HepG2 (cell line): ENCODE data around the gene TNFSF11. TPM values are rescaled to one million over a fixed set of nuclear protein-coding genes. Genes with fewer than 3 reads are reported as not detected.

Experiments
- ATAC-seq: fragments of 200-7000 bp; cut with Tn5 transposase; 3 replicates; pipeline ENCODE4 v1.9.1; 2020; ENCODE audit warnings: mild to moderate bottlenecking, moderate library complexity
- BruUV-seq: library from RNA; stranded (reverse); fragments of 400-500 nt; replicated peaks from 2 replicates; lab custom pipeline; 2021; lab: Mats Ljungman, UMichigan
- CTCF ChIA-PET: fragments of 300-600 bp; formaldehyde crosslinking; extraction: SDS; loops from one replicate; lab custom pipeline; 2021; ENCODE audit warnings: low total read pairs, inconsistent platforms, low intra/inter-chr PET ratio; lab: Yijun Ruan, JAX
- POLR2A ChIA-PET: fragments of 350-600 bp; sonication (Branson Sonifier 250); formaldehyde crosslinking; loops from one replicate; lab custom pipeline; 2020; ENCODE audit warnings: antibody characterized with exemption, inconsistent platforms; lab: Yijun Ruan, JAX
- DNase-seq: peaks from one replicate; pipeline ENCODE4 v3.0.0-alpha.2; 2015; ENCODE audit warnings: low spot score
- FAIRE-seq: peaks from 3 replicates; lab custom pipeline; 2011; peaks lifted over from hg19 to GRCh38; lab: Jason Lieb, UNC
- H2AFZ ChIP-seq: one replicate; pipeline ENCODE4 v1.6.1; 2011; ENCODE audit warnings: low read length, inconsistent platforms
- H3K27ac ChIP-seq: fragments of 300-600 bp; 3 replicates; pipeline ENCODE4 v1.8.0; 2011; ENCODE audit warnings: mixed run types, mild to moderate bottlenecking, mixed read lengths, low read length, inconsistent platforms; ENCODE audit not compliant: insufficient read depth; ENCODE audit errors: extremely low read length
- H3K27me3 ChIP-seq, 2 experiments: fragments of 200-600 bp in 1 of 2; 2 replicates in 1 of 2; 3 replicates in 1 of 2; pipeline versions ENCODE4 v1.6.0 to v1.8.0; 2011; ENCODE audit warnings: low read length in 2 of 2, mild to moderate bottlenecking in 2 of 2, moderate library complexity in 2 of 2, inconsistent platforms in 1 of 2; ENCODE audit not compliant: insufficient read depth in 2 of 2, control insufficient read depth in 1 of 2
- H3K36me3 ChIP-seq, 2 experiments: fragments of 200-600 bp in 1 of 2; replicated peaks in 1 of 2; 2 replicates in 1 of 2; 3 replicates in 1 of 2; pipeline versions ENCODE4 v1.5.1 to v1.8.0; 2011; ENCODE audit warnings: low read length in 2 of 2, inconsistent platforms in 1 of 2; ENCODE audit not compliant: insufficient read depth in 2 of 2, control insufficient read depth in 1 of 2
- H3K4me1 ChIP-seq: 2 replicates; pipeline ENCODE4 v1.5.1; 2012; ENCODE audit warnings: low read length, inconsistent platforms; ENCODE audit not compliant: insufficient read depth
- H3K4me2 ChIP-seq: 2 replicates; pipeline ENCODE4 v1.6.0; 2011; ENCODE audit warnings: low read depth, low read length, inconsistent platforms
- H3K4me3 ChIP-seq, 3 experiments: fragments of 200-600 bp in 1 of 3; sonication (generic), shearing (Covaris generic) in 1 of 3; replicated peaks in 1 of 3; 2 replicates each; pipeline ENCODE4 v1.5.1; 2011 to 2016; ENCODE audit warnings: low read length in 3 of 3, inconsistent platforms in 2 of 3, low read depth in 2 of 3, mild to moderate bottlenecking in 2 of 3, control low read depth in 1 of 3, mixed read lengths in 1 of 3; ENCODE audit not compliant: insufficient read depth in 1 of 3
- H3K79me2 ChIP-seq: one replicate; pipeline ENCODE4 v1.6.1; 2011; ENCODE audit warnings: low read length, inconsistent platforms; ENCODE audit not compliant: insufficient read depth
- H3K9ac ChIP-seq: 2 replicates; pipeline ENCODE4 v1.6.0; 2011; ENCODE audit warnings: mild to moderate bottlenecking, low read depth, low read length, inconsistent platforms; ENCODE audit not compliant: insufficient read depth
- H3K9me3 ChIP-seq: 2 replicates; pipeline ENCODE4 v1.5.1; 2012; ENCODE audit warnings: mild to moderate bottlenecking, low read length
- H4K20me1 ChIP-seq: 2 replicates; pipeline ENCODE4 v1.6.0; 2011; ENCODE audit warnings: inconsistent platforms, mild to moderate bottlenecking, low read length, moderate library complexity; ENCODE audit not compliant: insufficient read depth
- CBX2 ChIP-seq, 2 experiments: fragments of 200-600 bp in 1 of 2; sonication (generic); formaldehyde crosslinking in 1 of 2; IDR thresholded peaks; 2 replicates each; pipeline versions ENCODE4 v1.7.0 to v1.8.1; 2018 to 2022; ENCODE audit warnings: low read depth in 2 of 2, low read length in 1 of 2, mild to moderate bottlenecking in 1 of 2, missing genetic modification reagents in 1 of 2
- EED ChIP-seq: sonication (generic); formaldehyde crosslinking; IDR thresholded peaks from 2 replicates; pipeline ENCODE4 v1.5.0; 2020; ENCODE audit warnings: mild to moderate bottlenecking, missing genetic modification reagents
- FOXO1 ChIP-seq: sonication (generic); formaldehyde crosslinking; IDR thresholded peaks from 2 replicates; pipeline ENCODE4 v1.4.0; 2020; ENCODE audit warnings: missing genetic modification reagents
- HBP1 ChIP-seq: IDR thresholded peaks from 2 replicates; pipeline ENCODE4 v1.6.1; 2016; ENCODE audit warnings: low read depth, control low read depth
- HINFP ChIP-seq: sonication (generic); formaldehyde crosslinking; IDR thresholded peaks from 2 replicates; pipeline ENCODE4 v1.4.0; 2020; ENCODE audit warnings: low read depth, mild to moderate bottlenecking, missing genetic modification reagents
- IRF2 ChIP-seq: IDR thresholded peaks from 2 replicates; pipeline ENCODE4 v1.6.1; 2018; ENCODE audit warnings: missing genetic modification reagents, missing compliant biosample characterization
- KDM1A ChIP-seq: IDR thresholded peaks from 2 replicates; pipeline ENCODE4 v1.6.1; 2016; ENCODE audit warnings: missing compliant biosample characterization
- NRL ChIP-seq: sonication (generic); formaldehyde crosslinking; IDR thresholded peaks from 2 replicates; pipeline ENCODE4 v1.5.0; 2020; ENCODE audit warnings: missing genetic modification reagents, mild to moderate bottlenecking, moderate library complexity, borderline replicate concordance
- SMYD3 ChIP-seq: sonication (generic); formaldehyde crosslinking; IDR thresholded peaks from 2 replicates; pipeline ENCODE4 v1.8.1; 2023; ENCODE audit warnings: mild to moderate bottlenecking, missing genetic modification reagents
- SNAPC5 ChIP-seq: sonication (generic); formaldehyde crosslinking; IDR thresholded peaks from 2 replicates; pipeline ENCODE4 v1.8.1; 2023; ENCODE audit warnings: mild to moderate bottlenecking, missing genetic modification reagents, borderline replicate concordance
- SRSF1 ChIP-seq: fragments of 200-400 bp; formaldehyde crosslinking; optimal IDR thresholded peaks from 2 replicates; pipeline ENCODE3; 2017; ENCODE audit warnings: mild to moderate bottlenecking, low read depth, low read length, moderate library complexity
- STAG1 ChIP-seq: sonication (generic); formaldehyde crosslinking; IDR thresholded peaks from 2 replicates; pipeline ENCODE4 v1.4.0; 2020; ENCODE audit warnings: missing genetic modification reagents
- TAF15 ChIP-seq: fragments of 200-400 bp; formaldehyde crosslinking; IDR thresholded peaks from one replicate; pipeline ENCODE4 v1.6.1; 2018; ENCODE audit warnings: mild to moderate bottlenecking, low read depth, low read length; ENCODE audit not compliant: poor library complexity, severe bottlenecking
- ZBTB1 ChIP-seq: sonication (generic); formaldehyde crosslinking; IDR thresholded peaks from 2 replicates; pipeline ENCODE4 v1.4.0; 2020; ENCODE audit warnings: missing genetic modification reagents, borderline replicate concordance
- ZC3H4 ChIP-seq: sonication (generic); formaldehyde crosslinking; IDR thresholded peaks from 2 replicates; pipeline ENCODE4 v1.4.0; 2020; ENCODE audit warnings: missing genetic modification reagents, borderline replicate concordance
- ZNF547 ChIP-seq: sonication (generic); formaldehyde crosslinking; IDR thresholded peaks from 2 replicates; pipeline ENCODE4 v1.5.1; 2020; ENCODE audit warnings: mild to moderate bottlenecking, missing genetic modification reagents
- ZNF740 ChIP-seq: sonication (generic); formaldehyde crosslinking; IDR thresholded peaks from 2 replicates; pipeline ENCODE4 v1.4.0; 2020; ENCODE audit warnings: missing genetic modification reagents
- WGBS: methylation state at CpG from one replicate; pipeline ENCODE4 v1.1.6; 2017; ENCODE audit warnings: low lambda C conversion rate; 5-methylcytosine and 5-hydroxymethylcytosine counted together
- in situ Hi-C: cut with HindIII; loops from 2 replicates; pipeline ENCODE4 v1.10.0; 2017; ENCODE audit warnings: low pct_unique_long_range_greater_than_20kb; ENCODE audit not compliant: extremely low pct_ligation_motif_present
- intact Hi-C: fragments of 100-400 bp; cut with micrococcal nuclease; formaldehyde crosslinking; loops from one replicate; pipeline ENCODE4 v1.10.0; 2022; ENCODE audit not compliant: unreplicated experiment
- polyA plus RNA-seq, 8 experiments: library from polyadenylated mRNA; depleted of rRNA in 3 of 8; stranded (reverse) in 7 of 8; unstranded in 1 of 8; fragments of >200 nt; fragmentation: Illumina TruSeq in 4 of 8; extraction: Trizol in 4 of 8; gene quantifications; 2 replicates each; pipeline versions ENCODE4 v1.2.1 to v1.2.3, GENCODE V29; 2011 to 2016; ENCODE audit warnings: low read depth in 4 of 8, missing spikeins in 1 of 8, mixed read lengths in 1 of 8; ENCODE audit not compliant: insufficient read depth in 1 of 8
- total RNA-seq, 5 experiments: library from RNA; depleted of rRNA; stranded (reverse); fragments of >200 nt; fragmentation: Illumina TruSeq; extraction: Trizol; gene quantifications; 2 replicates each; pipeline ENCODE4 v1.2.3, GENCODE V29; 2016; ENCODE audit warnings: low read depth in 1 of 5

TNFSF11 gene
- total and polyA plus RNA-seq, 2 of the 13 experiments (the other 11 are each of a cell fraction or from before 2014, with no cell fraction given): 0.03 TPM; not detected in 1

GRCh38 chr13:42534785-42535184 lies 39.2 kb upstream of the TNFSF11 start:
- intact Hi-C loops: no loop called here
- TF ChIP-seq SRSF1 (no peak), ZBTB1 (CRISPR knock-in tag) (no peak), HBP1 (CRISPR knock-in tag) (no peak), TAF15 (no peak), IRF2 (CRISPR knock-in tag) (no peak), EED (CRISPR knock-in tag) (no peak), CBX2 (IDR thresholded peaks at IDR 0.05; ENCODE audit: low read depth, low read length) (no peak), CBX2 (CRISPR knock-in tag; IDR thresholded peaks at IDR 0.05; ENCODE audit: low read depth) (no peak)
- TF ChIP-seq, all 625 proteins: peak for 0
- Histone ChIP-seq H3K27ac (no peak overlapping the region), H3K4me1 (no peaks in the 10 kb centered on the region), H3K27me3 (no peaks in the 10 kb centered on the region), H3K36me3 (no peaks in the 10 kb centered on the region), H2AFZ (no peak overlapping the region), H3K4me2 (no peak overlapping the region), H4K20me1 (no peaks in the 10 kb centered on the region), H3K9me3 (peaks cover 47% of the 10 kb centered on the region), H3K9ac (no peak overlapping the region), H3K4me3 (no peak overlapping the region), H3K79me2 (no peaks in the 10 kb centered on the region)
- no TSS peak for BruUV-seq
- ChIA-PET CTCF (no interaction called here), POLR2A (no interaction called here)
- ATAC-seq: no peak
- no peak for DNase-seq
- FAIRE-seq: no peak
- in situ Hi-C loops: no loop called here
- 13% methylated on average over 1 of the region's 1 CpG for WGBS

- no peak for FAIRE-seq
- in situ Hi-C loops: no loop called here
- TF ChIP-seq HINFP (CRISPR knock-in tag) (no peak), ZC3H4 (CRISPR knock-in tag) (no peak), KDM1A (no peak), STAG1 (no peak), SNAPC5 (no peak), ZNF740 (no peak), NRL (CRISPR knock-in tag) (no peak), SMYD3 (CRISPR knock-in tag) (no peak), FOXO1 (no peak), ZNF547 (CRISPR knock-in tag) (no peak)
These were observed 35.0 kb upstream of the TNFSF11 start for GRCh38 chr13:42538996-42539395.

More at GRCh38 chr13:42538996-42539395, 35.0 kb upstream of the TNFSF11 start:
- intact Hi-C loops: no loop called here
- H3K4me2 ChIP-seq: no peak overlapping the region
- ChIA-PET POLR2A (no interaction called here), CTCF (no interaction called here)
- no peaks in the 10 kb centered on the region for H3K36me3 ChIP-seq
- H3K4me3 ChIP-seq: no peak overlapping the region
- ATAC-seq: no peak
- H3K27me3 ChIP-seq: no peaks in the 10 kb centered on the region
- H3K9ac ChIP-seq: no peak overlapping the region
- DNase-seq: no peak
- no peak overlapping the region for H2AFZ ChIP-seq
- H3K27ac ChIP-seq: no peak overlapping the region
- no peaks in the 10 kb centered on the region for H4K20me1 ChIP-seq
- 0 out of 2 replicates have a peak, but pooled peaks cover 11% of the 10 kb centered on the region for H3K4me1 ChIP-seq
- no peaks in the 10 kb centered on the region for H3K79me2 ChIP-seq
- peaks cover 40% of the 10 kb centered on the region for H3K9me3 ChIP-seq
- no TSS peak for BruUV-seq
- WGBS: 2% methylated on average over 2 of the region's 2 CpGs
